HG02943 (cell line): ENCODE measurements around the gene FLT4.
"Not testable (repeated sequence)": the region's sequence is repeated elsewhere in the genome, so short reads cannot be mapped to it uniquely, and the experiment has no call there.

Source experiments
- ATAC-seq: cut with Tn5 transposase; IDR thresholded peaks from one replicate; pipeline ENCODE4 v1.9.1; 2021; ENCODE audit warnings: mild to moderate bottlenecking, low read depth, moderate library complexity; ENCODE audit not compliant: unreplicated experiment

Gene FLT4

DNA sequence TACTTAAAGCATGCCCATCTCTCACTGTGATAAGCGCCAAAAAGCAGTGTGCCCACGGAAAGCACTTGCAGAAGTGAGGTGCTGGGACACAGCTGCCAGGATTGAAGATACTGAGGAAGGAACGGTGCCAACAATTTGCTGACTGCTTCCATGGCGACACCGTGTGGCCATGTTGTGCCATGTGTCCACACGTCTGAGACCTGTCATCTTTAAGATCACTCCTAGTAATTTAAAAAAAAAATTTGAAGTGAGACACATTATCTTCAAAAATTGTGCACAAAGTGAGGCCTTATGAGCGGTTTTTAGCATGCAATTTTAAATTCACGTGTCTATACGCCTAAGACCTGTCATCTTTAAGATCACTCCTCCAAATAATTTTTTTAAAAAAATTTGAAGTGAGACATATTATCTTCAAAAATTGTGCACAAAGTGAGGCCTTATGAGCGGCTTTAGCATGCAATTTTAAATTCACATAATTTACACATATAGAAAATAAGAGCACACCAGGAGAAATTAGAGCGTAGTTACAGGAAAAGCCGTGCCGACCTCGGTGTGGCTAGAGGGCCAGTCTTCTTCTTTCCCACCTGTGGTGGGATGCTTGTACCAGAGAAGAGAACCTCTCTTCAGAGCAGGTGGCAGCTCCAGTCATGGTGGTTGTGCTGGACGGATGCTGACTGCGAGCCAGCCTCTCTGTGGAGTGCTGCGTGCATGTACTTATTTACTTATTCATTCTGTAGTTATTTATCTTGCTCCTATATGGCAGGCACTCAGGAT lies 21.4 kb upstream of the FLT4 start:
- ATAC-seq, result no peak

DNA sequence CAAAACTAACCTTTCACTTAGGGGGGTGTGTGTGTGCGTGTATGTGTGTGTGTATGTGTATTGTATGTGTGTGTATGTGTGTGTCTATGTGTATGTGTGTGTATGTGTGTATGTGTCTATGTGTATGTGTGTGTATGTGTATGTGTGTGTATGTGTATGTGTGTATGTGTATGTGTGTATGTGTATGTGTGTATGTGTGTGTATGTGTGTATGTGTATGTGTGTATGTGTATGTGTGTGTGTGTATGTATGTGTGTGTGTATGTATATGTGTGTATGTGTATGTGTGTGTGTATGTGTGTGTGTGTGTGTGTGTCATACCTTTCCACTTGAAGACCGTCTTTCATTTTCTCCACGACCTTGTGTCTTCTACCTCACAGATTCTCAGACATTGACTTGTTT lies 20.8 kb upstream of the FLT4 start:
- no peak for ATAC-seq

DNA sequence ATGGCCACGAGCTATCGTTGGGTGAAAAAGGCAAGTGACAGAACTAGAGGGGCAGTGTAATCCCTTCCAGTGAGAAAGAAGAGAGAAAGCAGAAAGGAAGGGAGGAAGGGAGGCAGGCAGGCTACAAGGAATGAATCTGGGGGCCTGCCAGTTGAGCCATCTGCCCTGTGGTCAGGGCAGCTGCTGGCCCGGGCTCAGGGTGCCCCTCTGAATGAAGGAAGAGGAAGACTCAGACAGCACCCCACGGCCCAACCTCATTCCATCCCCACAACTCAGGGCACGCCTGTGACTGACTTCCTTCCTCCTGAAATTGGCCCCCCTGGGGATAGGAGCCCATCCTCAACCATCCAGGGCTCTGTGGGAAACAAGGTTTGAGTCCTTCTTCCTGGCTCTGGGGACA lies 20.3 kb upstream of the FLT4 start:
- no peak for ATAC-seq

DNA sequence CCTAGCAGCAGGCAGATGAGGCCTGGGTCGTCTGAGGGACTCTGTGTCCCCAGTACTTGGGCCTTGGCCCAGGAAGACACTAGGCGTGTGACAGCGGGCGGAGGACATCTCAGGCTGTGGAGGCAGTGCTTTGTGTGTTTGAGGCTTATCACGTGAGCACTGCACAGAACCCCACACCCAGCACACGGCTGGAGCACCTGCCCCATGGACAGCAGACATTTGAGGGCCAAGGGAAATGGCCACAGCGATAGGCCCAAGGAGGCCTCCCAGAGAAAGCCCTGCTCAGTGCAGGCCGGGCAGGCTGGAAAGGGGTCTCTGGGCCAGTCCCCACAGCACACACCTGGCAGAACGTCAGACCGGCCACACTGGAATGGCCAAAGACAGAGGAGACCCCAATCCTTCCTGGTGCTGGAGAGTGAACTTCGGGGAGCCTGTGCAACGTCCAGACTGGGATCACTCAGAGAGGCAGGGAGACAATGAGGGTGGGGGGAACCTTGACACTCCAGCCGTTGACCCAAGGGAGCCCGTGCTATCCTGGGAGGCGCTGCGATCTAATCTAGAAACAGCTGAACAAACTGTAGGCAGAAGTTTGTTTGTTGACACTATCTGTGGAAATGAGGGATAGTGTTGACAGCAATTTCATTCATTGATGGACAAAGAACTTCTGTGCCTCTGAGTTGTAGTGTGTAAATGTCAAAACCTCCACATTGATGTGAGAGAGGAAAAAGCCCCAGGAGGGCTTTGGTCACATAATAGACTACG lies 19.6 kb upstream of the FLT4 start:
- no peak for ATAC-seq

DNA sequence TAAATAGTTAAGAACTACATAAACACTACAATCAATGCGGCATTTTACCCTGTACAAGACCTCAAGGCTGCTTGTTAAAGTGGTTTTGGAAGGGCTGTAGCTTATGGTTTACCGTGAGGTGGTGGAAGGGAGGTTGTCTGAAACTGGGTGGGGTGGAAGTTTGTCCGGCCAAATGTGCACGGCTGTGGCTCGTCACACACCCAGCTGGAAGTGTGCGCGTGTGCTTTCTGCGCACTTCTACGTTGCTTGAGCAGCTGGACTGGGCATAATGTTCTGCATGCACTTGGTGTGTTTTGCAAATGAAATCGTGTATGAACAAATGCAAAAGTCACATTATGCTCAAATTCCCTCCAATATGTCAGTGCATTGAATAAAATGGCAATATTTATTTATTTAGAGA lies 17.4 kb upstream of the FLT4 start:
- ATAC-seq, result no peak

DNA sequence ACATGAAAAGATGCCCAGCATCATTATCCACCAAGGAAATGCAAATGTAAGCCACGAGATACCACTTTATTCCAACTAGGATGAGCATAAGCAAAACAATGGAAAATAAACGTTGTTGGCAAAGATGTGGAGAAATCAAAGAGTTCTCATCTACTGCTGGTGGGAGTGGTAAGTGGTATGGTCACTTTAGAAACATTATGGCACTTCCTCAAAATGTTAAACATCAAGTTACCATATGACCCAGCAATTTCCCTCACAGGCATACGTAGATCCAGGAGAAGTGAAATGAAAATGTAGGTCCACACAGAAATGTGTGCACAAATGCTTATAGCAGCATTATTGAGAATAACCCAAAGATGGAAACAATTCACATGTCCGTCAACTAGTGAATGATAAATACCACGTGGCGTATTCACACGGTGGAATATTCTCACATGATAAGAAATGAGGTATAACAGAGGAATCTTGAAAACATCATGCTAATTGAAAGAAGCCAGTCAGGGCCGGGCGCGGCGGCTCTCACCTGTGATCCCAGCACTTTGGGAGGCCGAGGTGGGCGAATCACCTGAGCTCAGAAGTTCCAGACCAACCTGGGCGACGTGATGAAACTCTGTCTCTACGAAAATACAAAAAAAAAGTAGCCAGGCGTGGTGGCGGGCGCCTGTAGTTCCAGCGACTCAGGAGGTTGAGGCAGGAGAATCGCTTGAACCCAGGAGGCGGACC lies 16.4 kb upstream of the FLT4 start:
- no peak for ATAC-seq

DNA sequence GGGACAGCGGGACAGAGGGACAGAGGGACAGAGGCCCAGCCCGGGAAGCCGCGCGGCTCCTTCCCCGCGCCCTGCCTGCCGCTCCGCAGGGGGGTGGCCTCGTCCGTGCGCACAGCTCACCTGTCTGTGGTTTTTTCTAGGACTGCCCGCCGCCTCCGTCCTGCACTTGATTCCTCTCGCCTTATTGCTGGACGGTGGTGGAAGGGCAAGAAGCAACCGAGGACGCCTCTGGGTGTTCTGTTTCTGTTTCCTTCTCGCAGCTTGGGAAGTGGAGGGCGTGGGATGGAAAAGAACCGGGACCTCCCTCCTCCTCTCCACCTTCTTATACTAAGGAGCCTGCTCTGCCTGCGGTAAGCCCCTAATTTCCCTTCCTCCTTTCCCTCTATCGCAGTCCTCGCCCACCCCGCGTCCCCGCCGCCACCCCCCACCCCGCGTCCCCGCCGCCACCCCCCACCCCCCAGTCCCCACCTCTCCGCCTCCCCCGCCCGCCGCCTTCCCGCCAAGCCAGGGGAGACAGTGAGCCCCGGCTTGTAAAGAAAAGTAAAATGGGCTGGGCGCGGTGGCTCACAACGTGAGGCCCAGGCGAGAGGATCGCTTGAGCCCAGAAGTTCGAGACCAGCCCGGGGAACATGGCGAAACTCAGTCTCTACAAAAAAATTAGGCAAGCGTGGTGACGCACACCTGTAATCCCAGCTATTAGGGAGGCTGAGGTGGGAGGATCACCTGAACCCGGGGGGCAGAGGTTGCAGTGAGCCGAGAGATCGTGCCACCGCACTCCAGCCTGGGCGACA lies 9.6 kb upstream of the FLT4 start:
- no peak for ATAC-seq

DNA sequence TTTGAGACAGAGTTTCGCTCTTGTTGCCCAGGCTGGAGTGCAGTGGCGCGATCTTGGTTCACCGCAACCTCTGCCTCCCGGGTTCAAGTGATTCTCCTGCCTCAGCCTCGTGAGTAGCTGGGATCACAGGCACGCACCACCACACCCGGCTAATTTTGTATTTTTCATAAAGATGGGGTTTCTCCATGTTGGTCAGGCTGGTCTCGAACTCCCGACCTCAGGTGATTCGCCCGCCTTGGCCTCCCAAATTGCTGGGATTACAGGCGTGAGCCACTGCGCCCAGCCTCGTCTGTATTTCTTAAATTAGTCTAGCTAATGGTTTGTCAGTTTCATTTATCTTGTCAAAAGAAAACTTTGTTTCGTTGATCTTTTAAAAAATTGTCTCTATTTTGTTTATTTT lies 5.8 kb upstream of the FLT4 start:
- not testable (repeated sequence) for ATAC-seq

DNA sequence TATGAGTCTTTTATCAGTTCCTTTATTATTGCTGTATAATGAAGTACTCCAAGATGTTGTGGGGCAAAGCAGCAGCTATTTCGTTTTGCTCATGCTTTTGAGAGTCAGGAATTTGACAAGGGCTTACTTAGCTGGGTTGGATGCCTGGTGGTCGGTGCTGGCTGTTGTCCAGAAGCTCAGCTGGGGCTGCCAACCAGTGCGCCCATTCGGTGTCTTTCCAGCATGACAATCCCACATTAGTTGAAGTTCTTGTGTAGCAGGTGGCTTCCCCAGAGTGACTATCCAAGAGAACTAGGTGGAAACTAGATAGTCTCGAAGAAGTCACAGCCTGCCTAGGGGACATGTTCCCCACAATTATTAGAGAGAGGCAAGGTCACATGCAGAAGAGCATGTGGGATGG lies 3.4 kb upstream of the FLT4 start:
- ATAC-seq, result no peak

DNA sequence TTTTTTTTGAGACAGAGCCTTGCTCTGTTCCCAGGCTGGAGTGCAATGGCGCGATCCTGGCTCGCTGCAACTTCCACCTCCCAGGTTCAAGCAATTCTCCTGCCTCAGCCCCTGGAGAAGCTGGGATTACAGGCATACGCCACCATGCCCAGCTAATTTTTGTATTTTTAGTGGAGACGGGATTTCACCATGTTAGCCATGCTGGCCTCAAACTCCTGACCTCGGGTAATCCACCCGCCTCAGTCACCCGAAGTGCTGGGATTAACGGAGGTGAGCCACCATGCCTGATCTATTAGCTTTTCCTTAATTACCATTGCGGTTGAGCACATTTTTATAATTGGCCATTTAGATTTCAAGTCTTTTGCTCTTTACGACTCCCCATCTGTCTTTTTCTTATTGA lies 2.9 kb upstream of the FLT4 start:
- ATAC-seq, result no peak

DNA sequence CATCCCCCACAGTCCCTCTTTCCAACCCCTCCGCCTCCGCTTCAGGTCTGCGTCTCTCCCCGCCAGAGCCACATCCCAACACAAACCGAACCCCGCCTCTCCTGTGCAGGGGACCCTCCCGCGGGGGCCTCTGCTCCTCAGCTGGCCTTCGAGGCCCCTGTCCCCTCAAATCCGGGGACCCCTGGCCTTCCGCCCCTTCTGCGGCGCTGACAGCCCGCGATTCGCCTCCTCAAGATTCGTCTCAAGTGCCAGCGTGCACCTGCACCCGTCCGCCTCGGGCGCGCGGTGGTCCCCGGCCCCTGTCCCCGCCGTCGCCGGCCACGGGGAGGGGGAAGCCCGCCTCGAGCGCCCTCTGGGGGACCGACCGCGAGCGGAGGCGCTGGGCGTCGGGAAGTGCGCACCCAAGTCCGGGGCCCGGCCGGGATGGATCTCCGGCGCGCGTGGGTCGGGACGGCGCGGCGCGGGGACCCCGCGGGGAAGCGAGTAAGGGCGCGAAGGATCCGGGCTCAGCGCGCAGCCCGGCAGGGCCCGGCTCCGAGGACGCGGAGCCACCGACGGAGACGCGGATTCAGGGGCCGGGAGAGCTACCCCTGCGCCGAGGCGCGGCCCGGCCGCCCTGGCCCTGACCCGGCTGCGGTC lies 623 bp downstream of the FLT4 start:
- no peak for ATAC-seq

DNA sequence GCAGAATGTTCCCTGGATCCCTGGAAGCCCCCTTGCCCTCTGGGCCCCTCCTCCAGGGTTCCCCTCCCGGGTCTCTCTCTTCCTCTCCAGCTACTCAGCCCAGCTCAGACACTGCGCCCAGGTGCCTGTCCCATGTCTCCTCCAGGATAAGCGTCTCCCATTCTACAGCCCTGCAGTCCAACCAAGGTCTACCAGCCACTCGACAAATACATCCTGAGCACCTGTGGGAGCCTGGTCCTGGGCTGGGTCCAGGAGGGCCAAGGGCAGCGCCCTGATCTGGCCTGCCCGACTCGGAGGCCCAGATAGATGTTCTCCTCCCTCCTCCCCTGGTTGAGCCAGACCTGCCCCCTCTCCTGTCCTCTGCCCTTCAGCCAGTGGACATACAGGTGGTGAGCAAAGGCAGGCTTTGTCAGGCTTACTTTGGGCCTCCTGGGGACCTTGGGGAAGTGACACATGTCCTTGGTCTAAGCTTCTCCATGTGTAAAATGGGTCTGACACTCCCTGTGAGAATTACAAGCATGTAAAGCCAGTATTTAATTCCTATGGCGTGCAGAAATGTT lies 1.4 kb downstream of the FLT4 start:
- ATAC-seq, result no peak

DNA sequence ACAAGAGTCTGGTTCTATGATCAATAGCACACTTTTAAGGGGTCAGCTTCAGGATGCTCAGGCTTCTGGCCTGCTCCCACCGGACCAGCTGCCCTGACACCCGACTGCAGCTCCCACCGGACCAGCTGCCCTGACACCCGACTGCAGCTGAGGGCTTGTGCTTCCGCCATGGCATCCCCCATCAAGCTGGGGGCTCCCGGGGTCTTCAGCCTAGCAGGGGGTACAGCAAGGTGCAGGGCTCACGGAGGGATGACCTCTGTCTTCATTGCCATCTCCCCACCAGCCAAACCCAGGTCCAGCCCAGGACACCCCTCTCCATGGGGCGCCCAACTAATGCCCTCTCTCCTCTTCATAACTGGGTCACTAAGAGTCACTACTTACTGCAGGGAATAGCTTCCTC lies 1.9 kb downstream of the FLT4 start:
- no peak for ATAC-seq

DNA sequence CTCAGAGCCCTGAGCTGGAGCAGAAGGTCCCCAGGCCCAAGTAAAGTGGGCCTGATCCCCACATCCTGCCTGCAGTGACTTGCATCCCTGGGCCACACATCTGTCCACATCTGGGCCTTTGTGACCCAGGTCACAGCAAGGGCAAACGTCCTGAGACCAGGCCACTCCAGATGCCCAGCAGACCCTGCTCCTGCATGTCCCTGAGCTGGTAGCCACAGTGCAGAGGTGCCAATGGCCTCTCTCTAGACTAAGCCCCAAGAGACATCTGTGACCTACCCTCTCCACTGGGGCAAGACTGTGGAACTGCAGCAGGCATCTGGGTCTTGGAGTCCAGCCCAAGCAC lies 2.5 kb downstream of the FLT4 start:
- no peak for ATAC-seq

DNA sequence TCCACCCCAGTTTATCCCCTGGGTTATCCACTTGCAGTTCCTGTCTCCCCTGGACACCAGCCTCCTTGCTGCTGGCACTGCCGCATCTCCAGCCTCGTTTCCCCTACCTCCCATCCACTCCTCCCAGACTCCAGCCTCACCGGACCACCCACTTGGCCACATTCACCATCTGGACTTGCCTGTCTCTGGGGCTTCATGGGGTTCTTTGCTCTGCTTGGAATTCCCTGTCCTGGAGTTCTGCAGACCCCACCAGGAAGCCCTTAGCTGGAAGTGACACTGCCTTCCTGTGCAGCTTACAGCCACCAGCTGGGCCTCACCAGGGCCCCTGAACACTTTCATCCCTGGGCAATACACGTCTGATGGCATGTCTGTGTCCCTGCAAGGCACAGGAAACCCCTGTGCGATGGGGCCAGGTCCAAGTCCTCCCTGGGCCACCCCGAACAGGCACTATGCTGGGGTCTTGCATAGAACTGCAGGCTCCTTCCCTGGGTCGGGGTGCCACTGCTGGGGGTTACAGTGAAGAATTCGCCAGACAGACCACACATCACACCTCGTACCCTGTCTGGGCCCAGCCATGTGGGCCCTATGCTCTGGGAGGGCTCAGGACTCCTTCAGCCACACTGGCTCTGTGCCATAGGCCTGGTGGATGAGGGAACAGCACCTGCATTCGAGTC lies 3.0 kb downstream of the FLT4 start:
- ATAC-seq, result no peak

DNA sequence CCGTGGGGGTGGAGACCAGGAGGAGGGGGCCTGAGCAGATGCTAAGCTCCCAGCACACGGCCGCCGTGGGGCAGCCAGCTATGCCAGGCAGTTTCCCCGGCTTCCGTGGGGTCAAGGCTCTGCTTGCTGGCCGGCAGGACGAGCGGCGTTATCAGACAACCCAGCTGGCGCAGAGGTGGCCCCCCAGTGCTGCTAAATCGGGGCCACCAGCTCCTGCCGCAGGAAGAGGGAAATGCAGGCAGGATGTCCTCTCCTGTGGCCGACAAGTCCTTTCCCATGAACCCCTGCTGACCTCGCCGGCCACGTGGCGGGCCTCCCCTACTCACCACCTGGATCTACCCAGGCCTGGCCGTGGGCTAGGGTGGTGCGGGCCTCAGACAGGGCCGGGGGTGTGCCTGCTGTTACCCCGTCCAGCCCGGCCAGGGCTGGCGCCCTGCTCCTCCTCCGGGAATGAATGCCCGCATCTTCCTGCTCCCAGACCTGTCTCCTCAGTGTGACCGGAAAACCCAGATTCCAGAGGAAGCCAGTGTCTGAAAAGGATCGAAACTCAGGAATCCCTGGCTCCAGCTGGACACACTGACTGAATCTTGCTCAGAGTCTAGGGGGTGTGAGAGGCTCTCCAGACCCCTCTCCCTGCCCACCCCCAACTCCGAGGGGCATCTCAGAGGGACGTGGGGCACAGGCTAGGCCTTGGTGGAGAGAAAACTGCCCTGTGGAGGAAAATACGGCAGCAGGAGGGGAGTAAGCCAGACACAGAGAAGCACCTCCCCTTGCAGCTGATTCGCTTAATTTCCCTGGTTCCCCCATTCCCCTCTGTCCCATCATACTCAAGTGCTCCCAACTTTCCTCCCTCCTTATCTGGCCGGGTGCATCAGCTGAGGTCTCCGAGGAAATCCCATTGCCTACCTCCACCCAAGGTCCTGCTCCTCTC lies 3.9 kb downstream of the FLT4 start:
- ATAC-seq, result no peak

DNA sequence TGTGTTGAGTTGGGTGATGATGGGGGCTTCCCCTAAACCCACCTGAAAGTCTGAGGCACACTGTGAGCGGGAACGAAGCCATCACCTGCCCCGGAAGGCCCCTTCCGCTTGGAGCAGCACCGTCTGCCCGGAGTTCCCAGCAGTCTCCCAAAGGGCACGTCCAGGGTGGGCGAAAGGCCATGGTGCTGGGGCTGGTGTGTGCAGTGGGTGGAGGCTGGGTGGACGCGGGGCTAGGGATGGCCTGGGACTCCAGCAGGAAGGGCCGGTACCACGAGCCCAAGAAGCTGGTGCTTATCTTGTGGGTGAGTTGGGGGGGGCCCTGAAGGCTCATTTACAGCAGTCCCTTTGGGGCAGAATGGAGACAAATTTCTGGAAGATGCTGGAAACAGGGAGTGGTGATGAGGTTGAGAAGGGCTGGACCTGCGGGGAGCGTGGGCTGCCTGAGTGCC lies 4.6 kb downstream of the FLT4 start:
- no peak for ATAC-seq

DNA sequence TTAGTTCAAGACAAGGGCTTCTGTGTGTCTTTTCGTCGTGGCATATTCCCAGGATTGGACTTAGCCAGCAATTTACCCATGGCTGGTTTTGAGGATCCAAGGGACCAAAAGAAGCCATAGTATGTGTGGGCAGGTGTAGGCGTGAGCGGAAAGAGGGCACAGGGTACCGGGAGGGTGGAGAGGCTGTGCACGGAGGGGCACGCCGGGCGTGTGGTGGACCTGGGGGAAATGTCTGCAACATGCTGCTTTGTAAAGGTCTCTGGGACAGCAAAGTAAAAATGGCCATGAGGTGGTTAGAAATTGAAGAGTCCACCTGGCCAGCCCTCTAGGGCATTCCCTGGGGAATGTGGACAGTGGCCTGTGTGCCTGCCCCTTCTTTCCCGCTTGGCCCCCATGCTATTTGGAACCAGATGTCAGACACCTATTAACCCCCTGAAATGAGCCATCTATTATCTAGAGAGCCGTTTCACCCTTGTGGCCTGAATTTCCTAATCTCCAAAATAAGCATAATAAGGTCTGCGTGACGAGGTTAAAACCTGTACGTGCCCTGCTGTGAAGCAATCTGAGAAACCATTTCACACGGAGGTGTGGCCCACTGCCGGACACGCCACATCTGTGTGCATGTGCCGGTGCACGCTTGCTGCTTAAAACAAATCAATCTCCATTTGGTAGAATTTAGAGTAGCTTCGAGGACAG lies 5.1 kb downstream of the FLT4 start:
- no peak for ATAC-seq
